GM21526 (cell line): ENCODE data around the gene DRC3.

ENCODE experiments used
- ATAC-seq: cut with Tn5 transposase; IDR thresholded peaks from one replicate; pipeline ENCODE4 v1.9.1; 2021; ENCODE audit warnings: moderate library complexity; ENCODE audit not compliant: unreplicated experiment, low FRiP score

Gene DRC3

GRCh38 chr17:18039535-18040260 is 67.0 kb downstream of the DRC3 start:
- ATAC-seq: peak; percentile 15

- ATAC-seq: no peak
Measured at GRCh38 chr17:18040261-18040858, 67.7 kb downstream of the DRC3 start.

- no peak for ATAC-seq
Measured at GRCh38 chr17:18041776-18042175, 69.1 kb downstream of the DRC3 start.

GRCh38 chr17:18042983-18043382 is 70.3 kb downstream of the DRC3 start:
- ATAC-seq: no peak

GRCh38 chr17:18043491-18043890 is 70.8 kb downstream of the DRC3 start:
- no peak for ATAC-seq

- no peak for ATAC-seq
Measured at GRCh38 chr17:18044609-18045008, 71.9 kb downstream of the DRC3 start.

GRCh38 chr17:18045691-18046350 is 73.2 kb downstream of the DRC3 start:
- ATAC-seq: no peak

GRCh38 chr17:18055597-18055996 is 82.9 kb downstream of the DRC3 start:
- ATAC-seq: no peak

GRCh38 chr17:18056214-18056613 is 83.6 kb downstream of the DRC3 start:
- no peak for ATAC-seq

GRCh38 chr17:18059283-18059682 is 86.6 kb downstream of the DRC3 start:
- no peak for ATAC-seq

- no peak for ATAC-seq
Measured at GRCh38 chr17:18064053-18064452, 91.4 kb downstream of the DRC3 start.

GRCh38 chr17:18065546-18065945 is 92.9 kb downstream of the DRC3 start:
- no peak for ATAC-seq
